ENCODE measurements around the gene VWA1.

The VWA1 gene

DNA sequence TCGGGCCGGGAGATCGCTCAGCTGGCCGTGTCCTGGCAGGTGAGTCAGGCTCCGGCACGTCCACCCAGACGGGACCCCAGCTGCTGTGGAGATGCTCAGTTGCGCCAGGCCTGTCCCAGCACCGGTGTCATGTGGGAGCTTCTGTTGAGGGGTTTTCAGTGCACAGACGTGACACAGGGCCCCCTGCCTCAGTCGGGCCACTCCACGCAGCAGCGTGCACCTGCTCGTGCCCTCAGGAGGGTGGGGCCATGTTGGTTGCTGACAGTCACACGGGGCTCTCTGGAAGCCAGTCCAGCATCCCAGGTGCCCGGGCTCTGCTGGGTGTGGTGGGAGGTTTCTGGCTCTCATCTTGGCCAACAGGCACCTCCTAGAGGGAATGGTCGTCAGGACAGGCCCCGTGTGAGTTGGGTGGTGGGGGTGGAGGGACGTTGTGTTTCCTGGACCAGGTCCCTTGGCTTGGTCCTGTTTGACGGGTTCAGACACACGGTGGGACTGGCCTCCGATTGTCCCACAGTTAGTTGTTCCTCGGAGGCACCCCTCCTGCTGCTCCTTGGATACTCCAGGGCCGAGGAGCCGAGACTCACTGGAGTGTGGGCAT, 55.2 kb downstream of the VWA1 start:
- DNase-seq, result no peak

DNA sequence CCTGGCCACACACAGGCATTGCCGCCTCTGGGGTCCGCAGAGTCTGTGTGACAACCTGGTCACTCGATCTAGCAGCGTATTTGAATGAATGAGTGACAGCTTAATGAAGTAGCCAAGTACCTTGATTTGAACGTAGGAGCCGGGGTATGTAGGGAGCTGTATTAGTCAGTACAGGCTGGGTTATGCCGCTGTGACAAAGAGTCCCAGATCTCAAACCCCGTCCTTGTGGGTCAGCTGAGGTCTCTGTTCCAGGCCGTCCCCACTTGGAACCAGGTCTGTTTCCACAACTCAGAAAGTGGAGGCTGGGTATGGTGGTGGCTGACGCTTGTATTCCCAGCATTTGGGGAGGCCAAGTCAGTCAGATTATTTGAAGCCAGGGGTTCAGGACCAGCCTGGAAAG, 56.1 kb downstream of the VWA1 start:
- no peak for DNase-seq
